Neural cell (in vitro differentiated cells): Measurements from ENCODE around the gene TJP1.
"Not testable (repeated sequence)": the region's sequence is repeated elsewhere in the genome, so short reads cannot be mapped to it uniquely, and the experiment has no call there.

ENCODE experiments used
- EZH2 ChIP-seq: fragments of 200-600, 300-800 bp; shearing (Covaris generic), sonication (generic); IDR thresholded peaks from 2 replicates; pipeline ENCODE4 v1.6.1; 2014; ENCODE audit warnings: antibody characterized with exemption, low read length, borderline replicate concordance, mild to moderate bottlenecking; ENCODE audit not compliant: insufficient read depth, poor library complexity, severe bottlenecking
- MXI1 ChIP-seq: fragments of 450-650 bp; conservative IDR thresholded peaks from 2 replicates; pipeline ENCODE4 v1.6.1; 2014; ENCODE audit warnings: antibody characterized with exemption, mild to moderate bottlenecking; ENCODE audit not compliant: poor library complexity, severe bottlenecking
- TF ChIP-seq, protein P1 (sequence below): fragments of 450-650 bp; IDR thresholded peaks from 2 replicates; pipeline ENCODE4 v1.5.1; 2014; ENCODE audit warnings: antibody characterized with exemption, mild to moderate bottlenecking, moderate library complexity; ENCODE audit not compliant: poor library complexity, severe bottlenecking

DNA sequence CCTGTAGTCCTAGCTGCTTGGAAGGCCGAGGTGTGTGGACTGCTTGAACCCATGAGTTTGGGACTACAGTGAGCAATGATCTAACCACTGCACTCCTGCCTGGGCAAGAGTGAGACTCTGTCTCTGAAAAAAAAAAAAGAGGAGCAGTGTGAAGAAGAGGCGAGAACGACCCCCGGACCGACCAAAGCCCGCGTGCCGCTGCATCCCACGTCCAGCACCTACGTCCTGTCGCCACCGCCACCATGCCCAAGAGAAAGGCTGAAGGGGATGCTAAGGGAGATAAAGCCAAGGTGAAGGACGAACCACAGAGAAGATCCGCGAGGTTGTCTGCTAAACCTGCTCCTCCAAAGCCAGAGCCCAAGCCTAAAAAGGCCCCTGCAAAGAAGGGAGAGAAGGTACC lies 91.8 kb downstream of the TJP1 start:
- TF ChIP-seq, protein P1, sequence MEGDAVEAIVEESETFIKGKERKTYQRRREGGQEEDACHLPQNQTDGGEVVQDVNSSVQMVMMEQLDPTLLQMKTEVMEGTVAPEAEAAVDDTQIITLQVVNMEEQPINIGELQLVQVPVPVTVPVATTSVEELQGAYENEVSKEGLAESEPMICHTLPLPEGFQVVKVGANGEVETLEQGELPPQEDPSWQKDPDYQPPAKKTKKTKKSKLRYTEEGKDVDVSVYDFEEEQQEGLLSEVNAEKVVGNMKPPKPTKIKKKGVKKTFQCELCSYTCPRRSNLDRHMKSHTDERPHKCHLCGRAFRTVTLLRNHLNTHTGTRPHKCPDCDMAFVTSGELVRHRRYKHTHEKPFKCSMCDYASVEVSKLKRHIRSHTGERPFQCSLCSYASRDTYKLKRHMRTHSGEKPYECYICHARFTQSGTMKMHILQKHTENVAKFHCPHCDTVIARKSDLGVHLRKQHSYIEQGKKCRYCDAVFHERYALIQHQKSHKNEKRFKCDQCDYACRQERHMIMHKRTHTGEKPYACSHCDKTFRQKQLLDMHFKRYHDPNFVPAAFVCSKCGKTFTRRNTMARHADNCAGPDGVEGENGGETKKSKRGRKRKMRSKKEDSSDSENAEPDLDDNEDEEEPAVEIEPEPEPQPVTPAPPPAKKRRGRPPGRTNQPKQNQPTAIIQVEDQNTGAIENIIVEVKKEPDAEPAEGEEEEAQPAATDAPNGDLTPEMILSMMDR = not testable (repeated sequence)
- not testable (repeated sequence) for TF ChIP-seq EZH2, MXI1
